IPS-20b (cell line): Measurements from ENCODE around the gene ARHGAP6.
"Not testable (repeated sequence)": the region's sequence is repeated elsewhere in the genome, so short reads cannot be mapped to it uniquely, and the experiment has no call there.

Source experiments
- H3K27ac ChIP-seq: one replicate; pipeline ENCODE4 v1.5.1; 2013; ENCODE audit warnings: low read length
- H3K27me3 ChIP-seq: 2 replicates; pipeline ENCODE4 v1.6.1; 2013; ENCODE audit warnings: mild to moderate bottlenecking, low read length, inconsistent platforms; ENCODE audit not compliant: insufficient read depth
- H3K36me3 ChIP-seq: 2 replicates; pipeline ENCODE4 v1.6.1; 2013; ENCODE audit warnings: low read depth, mild to moderate bottlenecking, inconsistent platforms, low read length, moderate library complexity; ENCODE audit not compliant: insufficient read depth
- H3K4me1 ChIP-seq: 2 replicates; pipeline ENCODE4 v1.6.1; 2013; ENCODE audit warnings: mild to moderate bottlenecking, control low read depth, inconsistent platforms, low read length, moderate library complexity; ENCODE audit not compliant: insufficient read depth
- H3K4me3 ChIP-seq: 2 replicates; pipeline ENCODE4 v1.5.1; 2013; ENCODE audit warnings: mild to moderate bottlenecking, low read length, inconsistent platforms
- H3K9ac ChIP-seq: 2 replicates; pipeline ENCODE4 v1.6.1; 2013; ENCODE audit warnings: low read depth, mild to moderate bottlenecking, inconsistent platforms, low read length, moderate library complexity
- H3K9me3 ChIP-seq: 2 replicates; pipeline ENCODE4 v1.6.1; 2013; ENCODE audit warnings: mild to moderate bottlenecking, low read depth, low read length, inconsistent platforms; ENCODE audit not compliant: insufficient read depth

Gene ARHGAP6

GRCh38 chrX:11375614-11376119 is 290.1 kb downstream of the ARHGAP6 start:
- Histone ChIP-seq H3K4me1 (peaks cover 4% of the 10 kb centered on the region; the same call in 1 of the 2 replicates), H3K9me3 (no peaks in the 10 kb centered on the region), H3K9ac (no peak overlapping the region), H3K4me3 (no peak overlapping the region), H3K36me3 (no peaks in the 10 kb centered on the region), H3K27me3 (no peaks in the 10 kb centered on the region), H3K27ac (no peak overlapping the region)

GRCh38 chrX:11374570-11374969 is 291.1 kb downstream of the ARHGAP6 start:
- H3K9me3 ChIP-seq = no peaks in the 10 kb centered on the region
- peaks cover 4% of the 10 kb centered on the region; the same call in 1 of the 2 replicates for H3K4me1 ChIP-seq
- H3K27ac ChIP-seq = no peak overlapping the region
- no peak overlapping the region for H3K4me3 ChIP-seq
- H3K36me3 ChIP-seq = no peaks in the 10 kb centered on the region
- H3K27me3 ChIP-seq = no peaks in the 10 kb centered on the region
- H3K9ac ChIP-seq = no peak overlapping the region

GRCh38 chrX:11371106-11371505 is 294.6 kb downstream of the ARHGAP6 start:
- H3K9ac ChIP-seq = no peak overlapping the region
- no peaks in the 10 kb centered on the region for H3K9me3 ChIP-seq
- no peaks in the 10 kb centered on the region for H3K36me3 ChIP-seq
- peaks cover 4% of the 10 kb centered on the region; the same call in 1 of the 2 replicates for H3K4me1 ChIP-seq
- H3K27me3 ChIP-seq = no peaks in the 10 kb centered on the region
- H3K4me3 ChIP-seq = no peak overlapping the region
- no peak overlapping the region for H3K27ac ChIP-seq

- Histone ChIP-seq H3K36me3 (no peaks in the 10 kb centered on the region), H3K9me3 (no peaks in the 10 kb centered on the region), H3K4me1 (no peaks in the 10 kb centered on the region), H3K4me3 (no peak overlapping the region), H3K9ac (no peak overlapping the region), H3K27ac (no peak overlapping the region), H3K27me3 (no peaks in the 10 kb centered on the region)
Observed at GRCh38 chrX:11367609-11368430, 297.9 kb downstream of the ARHGAP6 start.

GRCh38 chrX:11366998-11367595 is 298.6 kb downstream of the ARHGAP6 start:
- H3K4me1 ChIP-seq = no peaks in the 10 kb centered on the region
- H3K4me3 ChIP-seq = no peak overlapping the region
- H3K9me3 ChIP-seq = no peaks in the 10 kb centered on the region
- H3K9ac ChIP-seq = no peak overlapping the region
- no peak overlapping the region for H3K27ac ChIP-seq
- no peaks in the 10 kb centered on the region for H3K27me3 ChIP-seq
- H3K36me3 ChIP-seq = no peaks in the 10 kb centered on the region

DNA sequence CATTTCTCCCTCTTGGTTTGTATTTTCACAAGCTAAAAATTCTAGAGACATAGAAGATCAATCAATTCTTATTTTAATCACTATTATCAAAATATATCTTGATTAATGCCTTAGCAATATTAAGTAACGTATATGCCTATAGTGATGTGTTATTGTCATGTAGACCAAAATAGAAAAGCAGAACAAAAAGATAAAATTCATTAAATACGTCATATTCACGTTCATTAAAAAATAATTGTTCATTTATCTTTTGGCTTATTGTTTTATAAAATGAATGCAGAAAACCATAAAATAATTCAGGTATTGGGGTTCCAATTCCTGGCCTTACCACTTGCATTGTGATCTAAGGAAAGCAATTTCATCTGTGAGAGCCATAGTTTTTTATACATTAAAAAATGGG is 300.3 kb downstream of the ARHGAP6 start:
- Histone ChIP-seq H3K9ac (no peak overlapping the region), H3K27me3 (no peaks in the 10 kb centered on the region), H3K9me3 (no peaks in the 10 kb centered on the region), H3K27ac (no peak overlapping the region), H3K36me3 (no peaks in the 10 kb centered on the region), H3K4me1 (no peaks in the 10 kb centered on the region), H3K4me3 (no peak overlapping the region)

DNA sequence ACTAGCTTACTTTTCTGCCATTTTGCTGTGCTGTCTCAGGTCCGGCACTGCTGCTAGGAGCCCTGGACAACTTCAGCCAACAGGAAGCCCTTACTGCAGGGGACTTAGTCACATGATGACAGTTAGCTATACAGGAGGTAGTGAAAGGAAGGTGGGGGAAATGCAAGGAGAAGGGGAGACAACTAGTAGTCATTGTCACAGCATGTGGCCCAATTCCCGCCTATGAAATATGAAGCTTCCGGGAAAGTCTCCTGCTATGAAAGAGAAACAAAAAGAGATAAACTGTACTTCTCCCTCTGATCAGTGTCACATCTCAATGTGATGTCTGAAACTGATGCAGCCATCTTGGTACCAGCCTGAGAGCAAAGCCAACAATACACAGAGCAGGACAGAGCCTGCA is 300.9 kb downstream of the ARHGAP6 start:
- H3K9ac ChIP-seq = no peak overlapping the region
- H3K27ac ChIP-seq = no peak overlapping the region

GRCh38 chrX:11363825-11364224 is 301.9 kb downstream of the ARHGAP6 start:
- H3K4me1 ChIP-seq, H3K36me3 ChIP-seq, H3K9ac ChIP-seq, H3K9me3 ChIP-seq, H3K27me3 ChIP-seq, H3K27ac ChIP-seq, H3K4me3 ChIP-seq: not testable (repeated sequence)

More for the DNA sequence above, 300.9 kb downstream of the ARHGAP6 start:
- Histone ChIP-seq H3K36me3 (no peaks in the 10 kb centered on the region), H3K27me3 (no peaks in the 10 kb centered on the region), H3K4me3 (no peak overlapping the region), H3K9me3 (no peaks in the 10 kb centered on the region), H3K4me1 (no peaks in the 10 kb centered on the region)

- no peaks in the 10 kb centered on the region for H3K4me1 ChIP-seq
- H3K9me3 ChIP-seq = no peaks in the 10 kb centered on the region
- H3K27ac ChIP-seq = no peak overlapping the region
- no peak overlapping the region for H3K9ac ChIP-seq
- H3K36me3 ChIP-seq = no peaks in the 10 kb centered on the region
- no peak overlapping the region for H3K4me3 ChIP-seq
- no peaks in the 10 kb centered on the region for H3K27me3 ChIP-seq
Observed at GRCh38 chrX:11363069-11363594, 302.6 kb downstream of the ARHGAP6 start.

DNA sequence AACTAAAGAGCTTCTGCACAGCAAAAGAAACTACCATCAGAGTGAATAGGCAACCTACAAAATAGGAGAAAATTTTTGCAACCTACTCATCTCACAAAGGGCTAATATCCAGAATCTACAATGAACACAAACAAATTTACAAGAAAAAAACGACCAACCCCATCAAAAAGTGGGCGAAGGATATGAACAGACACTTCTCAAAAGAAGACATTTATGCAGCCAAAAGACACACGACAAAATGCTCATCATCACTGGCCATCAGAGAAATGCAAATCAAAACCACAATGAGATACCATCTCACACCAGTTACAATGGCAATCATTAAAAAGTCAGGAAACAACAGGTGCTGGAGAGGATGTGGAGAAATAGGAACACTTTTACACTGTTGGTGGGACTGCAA is 304.1 kb downstream of the ARHGAP6 start:
- H3K9me3 ChIP-seq, H3K27ac ChIP-seq, H3K9ac ChIP-seq, H3K27me3 ChIP-seq, H3K4me3 ChIP-seq, H3K36me3 ChIP-seq, H3K4me1 ChIP-seq: not testable (repeated sequence)

GRCh38 chrX:11355944-11356343 is 309.8 kb downstream of the ARHGAP6 start:
- not testable (repeated sequence) for H3K9me3 ChIP-seq, H3K27ac ChIP-seq, H3K36me3 ChIP-seq, H3K4me1 ChIP-seq, H3K27me3 ChIP-seq, H3K4me3 ChIP-seq, H3K9ac ChIP-seq
